ENCODE data around the gene WDR70.
"Not testable (repeated sequence)": the region's sequence is repeated elsewhere in the genome, so short reads cannot be mapped to it uniquely, and the experiment has no call there.

The WDR70 gene

GRCh38 chr5:37517686-37518085 lies 138.6 kb downstream of the WDR70 start:
- Mint-ChIP-seq H3K36me3 (peaks cover 29% of the 10 kb centered on the region), H3K27ac (no peak overlapping the region), H3K4me1 (peaks cover 5% of the 10 kb centered on the region), H3K27me3 (no peaks in the 10 kb centered on the region), H3K4me3 (no peak overlapping the region), H3K9me3 (peaks cover 2% of the 10 kb centered on the region)
- DNase-seq (ENCODE audit: low spot score in 2 of 2): no peak
- ATAC-seq (ENCODE audit: low read depth): no peak

GRCh38 chr5:37518356-37518755 lies 139.2 kb downstream of the WDR70 start:
- ATAC-seq (ENCODE audit: low read depth); H3K9me3 Mint-ChIP-seq; H3K27ac Mint-ChIP-seq; H3K27me3 Mint-ChIP-seq; DNase-seq (ENCODE audit: low spot score in 2 of 2); H3K4me1 Mint-ChIP-seq; H3K4me3 Mint-ChIP-seq: not testable (repeated sequence)
- H3K36me3 Mint-ChIP-seq: peaks cover 25% of the 10 kb centered on the region

- no peak overlapping the region for H3K4me3 Mint-ChIP-seq
- peaks cover 2% of the 10 kb centered on the region for H3K9me3 Mint-ChIP-seq
- no peak for DNase-seq (ENCODE audit: low spot score in 2 of 2)
- H3K36me3 Mint-ChIP-seq: peaks cover 29% of the 10 kb centered on the region
- H3K27ac Mint-ChIP-seq: no peak overlapping the region
- no peak for ATAC-seq (ENCODE audit: low read depth)
- H3K27me3 Mint-ChIP-seq: no peaks in the 10 kb centered on the region
- no peaks in the 10 kb centered on the region for H3K4me1 Mint-ChIP-seq
These were observed 140.2 kb downstream of the WDR70 start for GRCh38 chr5:37519304-37519703.

GRCh38 chr5:37519807-37520206 lies 140.7 kb downstream of the WDR70 start:
- Mint-ChIP-seq H3K9me3 (peaks cover 4% of the 10 kb centered on the region), H3K27ac (no peak overlapping the region), H3K36me3 (peaks cover 27% of the 10 kb centered on the region), H3K4me1 (no peaks in the 10 kb centered on the region), H3K27me3 (no peaks in the 10 kb centered on the region), H3K4me3 (no peak overlapping the region)
- DNase-seq (ENCODE audit: low spot score in 2 of 2) (no peak), ATAC-seq (ENCODE audit: low read depth) (no peak)

GRCh38 chr5:37520811-37521210 lies 141.7 kb downstream of the WDR70 start:
- H3K27me3 Mint-ChIP-seq: no peaks in the 10 kb centered on the region
- peaks cover 20% of the 10 kb centered on the region for H3K36me3 Mint-ChIP-seq
- DNase-seq (ENCODE audit: low spot score in 2 of 2) (no peak), ATAC-seq (ENCODE audit: low read depth) (no peak)
- H3K4me3 Mint-ChIP-seq: no peak overlapping the region
- peaks cover 9% of the 10 kb centered on the region for H3K9me3 Mint-ChIP-seq
- H3K4me1 Mint-ChIP-seq: no peaks in the 10 kb centered on the region
- no peak overlapping the region for H3K27ac Mint-ChIP-seq

- Mint-ChIP-seq H3K9me3 (peaks cover 15% of the 10 kb centered on the region), H3K4me3 (no peak overlapping the region), H3K27me3 (no peaks in the 10 kb centered on the region), H3K4me1 (peaks cover 4% of the 10 kb centered on the region), H3K27ac (no peak overlapping the region), H3K36me3 (peaks cover 36% of the 10 kb centered on the region)
- ATAC-seq (ENCODE audit: low read depth) (no peak), DNase-seq (ENCODE audit: low spot score in 2 of 2) (no peak)
These were observed 154.0 kb downstream of the WDR70 start for GRCh38 chr5:37532976-37533740.

- Mint-ChIP-seq H3K4me3 (no peak overlapping the region), H3K9me3 (peaks cover 15% of the 10 kb centered on the region), H3K36me3 (peaks cover 39% of the 10 kb centered on the region), H3K27me3 (no peaks in the 10 kb centered on the region), H3K27ac (no peak overlapping the region), H3K4me1 (peaks cover 5% of the 10 kb centered on the region)
- DNase-seq (ENCODE audit: low spot score in 2 of 2) (no peak), ATAC-seq (ENCODE audit: low read depth) (no peak)
These were observed 154.7 kb downstream of the WDR70 start for GRCh38 chr5:37533851-37534250.

GRCh38 chr5:37539459-37539858 lies 160.3 kb downstream of the WDR70 start:
- Mint-ChIP-seq H3K4me1 (peaks cover 5% of the 10 kb centered on the region), H3K36me3 (peaks cover 20% of the 10 kb centered on the region), H3K27me3 (no peaks in the 10 kb centered on the region), H3K4me3 (no peak overlapping the region), H3K27ac (no peak overlapping the region), H3K9me3 (no peaks in the 10 kb centered on the region)
- no peak for ATAC-seq (ENCODE audit: low read depth)
- DNase-seq (ENCODE audit: low spot score in 2 of 2): no peak

- Mint-ChIP-seq H3K4me3 (no peak overlapping the region), H3K36me3 (peaks cover 15% of the 10 kb centered on the region), H3K27ac (no peak overlapping the region), H3K9me3 (no peaks in the 10 kb centered on the region), H3K27me3 (no peaks in the 10 kb centered on the region), H3K4me1 (peaks cover under 1% of the 10 kb centered on the region)
- DNase-seq (ENCODE audit: low spot score in 2 of 2): no peak
- no peak for ATAC-seq (ENCODE audit: low read depth)
These were observed 164.1 kb downstream of the WDR70 start for GRCh38 chr5:37543216-37543615.

- DNase-seq (ENCODE audit: low spot score in 2 of 2): no peak
These were observed 170.3 kb downstream of the WDR70 start for GRCh38 chr5:37549411-37549810.

GRCh38 chr5:37552161-37552560 lies 173.0 kb downstream of the WDR70 start:
- DNase-seq (ENCODE audit: low spot score in 2 of 2): no peak
- Mint-ChIP-seq H3K4me3 (no peak overlapping the region), H3K27me3 (no peaks in the 10 kb centered on the region), H3K9me3 (peaks cover 3% of the 10 kb centered on the region), H3K36me3 (peaks cover 15% of the 10 kb centered on the region), H3K4me1 (peaks cover 7% of the 10 kb centered on the region), H3K27ac (no peak overlapping the region)
- ATAC-seq (ENCODE audit: low read depth): no peak

More at GRCh38 chr5:37549411-37549810, 170.3 kb downstream of the WDR70 start:
- Mint-ChIP-seq H3K36me3 (peaks cover 12% of the 10 kb centered on the region), H3K9me3 (peaks cover 3% of the 10 kb centered on the region), H3K4me3 (no peak overlapping the region), H3K27me3 (no peaks in the 10 kb centered on the region), H3K27ac (no peak overlapping the region), H3K4me1 (peaks cover 7% of the 10 kb centered on the region)
- ATAC-seq (ENCODE audit: low read depth): no peak

GRCh38 chr5:37552770-37553719 lies 173.9 kb downstream of the WDR70 start:
- peaks cover 15% of the 10 kb centered on the region for H3K36me3 Mint-ChIP-seq
- ATAC-seq (ENCODE audit: low read depth) (no peak), DNase-seq (ENCODE audit: low spot score in 2 of 2) (no peak)
- H3K27ac Mint-ChIP-seq: no peak overlapping the region
- H3K27me3 Mint-ChIP-seq: no peaks in the 10 kb centered on the region
- peaks cover 7% of the 10 kb centered on the region for H3K4me1 Mint-ChIP-seq
- peaks cover 3% of the 10 kb centered on the region for H3K9me3 Mint-ChIP-seq
- no peak overlapping the region for H3K4me3 Mint-ChIP-seq

GRCh38 chr5:37553720-37554404 lies 174.7 kb downstream of the WDR70 start:
- DNase-seq (ENCODE audit: low spot score in 2 of 2): no peak
- Mint-ChIP-seq H3K27ac (no peak overlapping the region), H3K9me3 (peaks cover 3% of the 10 kb centered on the region), H3K27me3 (no peaks in the 10 kb centered on the region), H3K4me1 (peaks cover 5% of the 10 kb centered on the region), H3K36me3 (peaks cover 15% of the 10 kb centered on the region), H3K4me3 (no peak overlapping the region)
- no peak for ATAC-seq (ENCODE audit: low read depth)

GRCh38 chr5:37554405-37554739 lies 175.3 kb downstream of the WDR70 start:
- no peak overlapping the region for H3K4me3 Mint-ChIP-seq
- DNase-seq (ENCODE audit: low spot score in 2 of 2) (no peak), ATAC-seq (ENCODE audit: low read depth) (no peak)
- no peak overlapping the region for H3K27ac Mint-ChIP-seq
- peaks cover 18% of the 10 kb centered on the region for H3K36me3 Mint-ChIP-seq
- peaks cover 5% of the 10 kb centered on the region for H3K4me1 Mint-ChIP-seq
- H3K9me3 Mint-ChIP-seq: peaks cover 3% of the 10 kb centered on the region
- H3K27me3 Mint-ChIP-seq: no peaks in the 10 kb centered on the region

All from memory B cell (primary cell).